HCEC 1CT (cell line): ENCODE measurements around the gene SHROOM1.

Experiments used
- DNase-seq: peaks from one replicate; pipeline ENCODE4 v3.0.0-alpha.2; 2017

The SHROOM1 gene

DNA sequence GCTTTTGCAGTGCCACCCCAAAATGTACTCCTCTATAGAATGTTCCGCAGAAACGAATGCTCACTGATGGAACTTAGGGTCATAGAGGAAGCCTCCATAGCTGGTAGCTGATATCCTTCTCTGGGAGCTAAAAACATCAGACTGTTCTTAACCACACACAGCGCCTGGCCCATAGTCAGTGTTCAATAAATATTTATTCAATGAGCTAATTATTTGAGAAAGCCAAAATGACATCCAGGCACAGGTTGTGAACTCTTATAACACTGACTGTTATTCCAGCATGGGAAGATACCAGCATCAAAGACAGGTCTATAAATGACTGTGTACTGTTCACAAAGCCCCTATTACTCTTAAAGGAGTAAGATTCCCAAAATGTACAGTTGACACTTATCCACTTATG, 22.9 kb upstream of the SHROOM1 start:
- no peak for DNase-seq

DNA sequence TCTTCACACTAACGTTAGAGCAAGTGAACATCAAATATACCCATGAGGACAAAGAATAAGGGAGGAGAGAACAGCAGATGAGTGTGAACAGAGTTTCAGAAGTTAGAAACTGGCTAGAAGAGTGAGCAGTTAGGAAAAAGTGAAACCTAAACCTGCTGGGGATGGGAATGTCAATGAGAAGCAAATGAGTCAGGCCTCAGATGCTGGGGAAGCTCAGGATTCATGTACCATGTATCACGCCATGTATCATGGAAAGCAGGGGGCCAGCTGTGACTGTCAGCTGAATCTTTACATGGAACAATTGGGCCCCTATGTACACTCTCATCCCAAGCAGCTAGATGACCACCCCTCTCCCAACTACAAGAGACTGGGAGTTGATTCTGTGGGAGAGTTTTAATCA, 19.6 kb upstream of the SHROOM1 start:
- peak; percentile 70 for DNase-seq

DNA sequence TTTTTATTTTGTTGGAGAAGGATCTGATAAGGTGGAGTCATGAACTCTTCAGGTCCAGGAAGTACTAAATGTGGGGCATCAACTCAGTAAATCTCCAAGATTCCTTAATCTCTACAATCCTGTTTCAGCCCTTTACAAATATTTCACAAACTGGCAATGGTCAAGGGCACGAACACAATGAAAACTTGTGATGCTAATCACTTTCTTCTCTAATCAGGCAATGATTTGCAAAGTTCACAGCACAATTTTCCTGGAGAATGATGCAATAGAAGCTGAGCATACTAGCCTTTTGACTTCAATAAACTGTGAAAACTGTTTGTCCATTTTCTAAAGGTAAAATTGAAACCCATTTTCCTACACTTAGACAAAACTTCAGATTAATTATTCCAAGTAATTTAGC, 18.9 kb upstream of the SHROOM1 start:
- DNase-seq = no peak

DNA sequence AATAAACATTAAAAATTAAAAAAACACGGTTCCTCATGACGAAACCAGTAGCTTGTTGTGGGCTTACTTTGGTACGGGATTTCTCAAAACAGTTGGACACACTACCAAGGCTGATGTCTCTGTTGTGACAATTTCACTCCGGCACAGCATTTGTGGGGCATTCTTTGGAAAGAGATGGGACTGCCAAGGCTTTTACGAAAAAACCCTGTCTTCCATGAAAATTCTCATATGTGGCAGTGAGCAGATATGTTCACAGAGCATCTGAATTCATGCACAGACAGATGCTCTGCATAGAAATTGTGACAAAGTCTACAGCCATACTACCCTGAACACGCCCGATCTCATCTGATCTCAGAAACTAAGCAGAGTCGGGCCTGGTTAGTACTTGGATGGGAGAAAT, 17.8 kb upstream of the SHROOM1 start:
- no peak for DNase-seq

DNA sequence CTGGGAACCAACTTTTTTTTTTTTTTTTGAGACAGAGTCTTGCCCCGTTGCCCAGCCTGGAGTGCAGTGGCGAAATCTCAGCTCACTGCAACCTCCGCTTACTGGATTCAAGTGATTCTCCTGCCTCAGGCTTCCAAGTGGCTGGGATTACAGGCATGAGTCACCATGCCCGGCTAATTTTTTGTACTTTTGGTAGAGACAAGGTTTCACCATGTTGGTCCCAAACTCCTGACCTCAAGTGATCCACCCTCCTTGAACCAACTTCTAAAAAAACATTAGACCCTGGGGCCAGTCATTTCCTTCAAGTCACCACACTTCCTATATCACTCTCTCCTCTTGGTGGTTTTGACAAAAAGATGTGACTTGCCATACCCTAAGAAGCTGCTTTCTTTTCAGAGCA, 10.9 kb upstream of the SHROOM1 start:
- DNase-seq = peak; percentile 38

DNA sequence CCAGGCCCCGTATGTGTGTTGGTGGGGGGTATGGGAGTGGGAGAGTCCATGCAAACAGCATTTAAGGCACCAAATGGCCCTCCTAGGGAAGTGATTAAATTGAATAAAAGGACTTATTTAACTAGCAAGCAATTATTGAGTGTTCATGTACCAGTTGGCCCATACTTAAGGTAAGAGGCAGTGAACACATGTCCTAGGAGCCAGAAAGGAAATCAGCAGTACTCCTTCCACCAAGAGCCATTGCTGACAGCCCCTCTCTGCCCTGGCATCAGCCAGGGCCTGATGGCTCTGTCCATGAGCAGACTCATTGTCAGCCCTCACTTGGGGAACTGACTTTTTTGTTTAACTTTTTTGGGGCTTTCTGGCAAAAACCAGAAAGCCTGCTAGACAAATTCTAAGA, 10.4 kb upstream of the SHROOM1 start:
- no peak for DNase-seq

DNA sequence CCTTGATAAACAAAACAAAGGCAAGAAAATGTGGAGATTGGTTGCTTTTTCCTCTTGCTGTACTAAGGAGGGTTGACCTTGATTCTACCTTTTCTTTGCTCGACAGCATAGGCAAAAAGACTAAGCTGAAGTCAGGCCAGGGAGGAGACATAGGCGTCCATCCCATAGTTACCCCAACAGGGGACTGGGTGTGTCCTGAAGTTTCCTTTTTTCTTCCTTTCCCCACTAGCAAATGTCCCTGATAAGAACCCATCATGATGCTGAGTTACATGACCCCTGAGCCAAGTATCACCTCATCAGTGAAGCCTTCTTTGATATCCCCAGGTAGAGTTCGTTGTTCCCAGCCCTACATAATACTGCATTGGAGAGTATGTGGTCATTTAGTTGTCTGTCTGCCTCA, 9.9 kb upstream of the SHROOM1 start:
- no peak for DNase-seq

DNA sequence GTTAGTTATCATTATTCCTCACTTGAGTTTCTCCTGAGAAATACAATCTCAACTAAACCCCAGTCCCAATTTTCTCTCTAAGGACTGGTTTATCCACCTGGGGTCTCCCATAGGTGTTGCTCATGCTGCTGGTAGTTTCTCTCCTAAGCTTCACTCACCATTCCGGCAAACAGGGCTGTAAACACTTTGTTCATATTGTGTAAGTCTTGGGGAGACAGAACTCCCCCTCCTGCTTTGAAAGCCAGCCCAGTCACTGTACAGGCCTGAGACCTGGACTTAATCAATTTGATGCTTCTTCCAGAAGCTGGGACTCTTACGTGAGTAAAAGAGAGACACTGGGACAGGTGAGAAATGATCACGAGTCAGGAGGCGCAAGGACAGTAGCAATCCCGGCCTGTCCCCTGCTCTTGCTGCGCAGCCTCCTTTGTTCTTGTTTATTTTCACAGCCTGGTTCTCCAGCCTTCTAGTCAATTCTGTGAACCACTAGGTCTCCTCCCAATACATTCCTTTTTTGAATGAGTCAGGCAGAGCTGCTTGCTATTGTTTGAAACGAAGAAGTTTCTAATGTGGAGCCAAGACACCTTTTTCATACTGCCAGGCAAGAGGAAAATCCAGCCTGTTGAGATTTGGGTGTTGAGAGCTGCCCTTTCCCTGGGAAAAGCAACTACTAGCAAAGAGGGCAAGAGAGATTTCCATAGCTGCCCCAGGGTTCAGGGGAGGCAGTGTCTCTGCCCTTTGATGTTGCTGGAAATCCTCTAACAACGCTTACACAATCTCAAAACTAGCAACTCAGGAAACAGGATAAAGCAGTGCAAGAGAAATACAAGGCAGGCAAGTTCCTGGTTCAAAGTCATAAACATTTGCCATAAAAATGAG, 9.2 kb upstream of the SHROOM1 start:
- DNase-seq = peak; percentile 49

DNA sequence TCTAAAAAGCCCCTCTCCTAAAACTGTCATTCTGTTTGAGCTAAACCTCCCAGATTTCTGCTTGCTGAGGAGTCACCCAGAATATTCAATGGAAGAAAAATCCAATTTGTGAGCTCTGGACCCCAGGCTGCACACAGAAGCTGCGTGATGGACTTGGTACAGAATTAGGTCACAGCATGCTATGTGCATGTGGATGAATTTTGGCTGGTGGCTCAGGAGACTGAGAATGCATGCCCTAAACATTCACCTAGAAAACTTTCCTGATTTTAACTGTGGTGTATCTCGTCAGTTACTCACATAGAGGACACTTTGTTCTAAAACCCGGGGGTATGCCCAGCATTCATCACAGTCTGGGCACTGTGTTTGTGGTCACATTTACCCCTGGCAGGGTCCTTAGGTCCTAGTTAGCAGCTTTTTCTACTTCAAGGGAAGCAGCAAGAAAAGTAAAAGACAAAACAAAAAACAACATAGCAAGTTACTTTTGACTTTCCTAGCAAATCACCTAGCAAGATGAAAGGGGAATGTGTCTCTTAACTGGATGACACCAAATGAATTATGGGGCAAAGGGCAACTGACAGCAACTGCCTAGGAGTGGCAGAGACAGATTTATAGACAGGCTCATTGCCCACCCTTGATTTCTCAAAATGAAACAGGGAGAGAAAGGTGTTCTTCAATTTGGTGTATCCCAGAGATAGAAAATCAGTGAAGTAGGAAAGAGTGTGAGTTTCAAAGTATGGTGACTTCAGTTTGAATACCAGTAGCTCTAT, 8.3 kb upstream of the SHROOM1 start:
- DNase-seq = no peak

DNA sequence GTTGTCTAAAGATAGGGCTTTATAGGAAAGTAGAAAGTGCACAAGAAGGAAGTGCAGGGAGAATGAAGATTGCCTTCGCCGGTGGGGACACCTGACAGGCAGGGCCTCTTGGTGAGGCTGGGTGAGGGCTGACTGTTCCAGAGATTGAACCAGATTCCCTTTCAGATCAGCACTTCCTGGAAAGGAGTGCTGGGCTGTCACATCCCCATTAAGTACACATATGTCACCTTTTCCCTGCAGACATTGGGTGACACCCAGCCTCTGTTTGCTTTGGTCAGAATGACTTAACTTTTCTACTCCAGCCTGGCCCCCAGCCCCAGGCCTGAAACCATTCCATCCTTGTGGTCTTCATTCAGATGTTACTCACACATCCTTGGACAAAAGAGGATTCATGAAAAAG, 7.4 kb upstream of the SHROOM1 start:
- DNase-seq = no peak

DNA sequence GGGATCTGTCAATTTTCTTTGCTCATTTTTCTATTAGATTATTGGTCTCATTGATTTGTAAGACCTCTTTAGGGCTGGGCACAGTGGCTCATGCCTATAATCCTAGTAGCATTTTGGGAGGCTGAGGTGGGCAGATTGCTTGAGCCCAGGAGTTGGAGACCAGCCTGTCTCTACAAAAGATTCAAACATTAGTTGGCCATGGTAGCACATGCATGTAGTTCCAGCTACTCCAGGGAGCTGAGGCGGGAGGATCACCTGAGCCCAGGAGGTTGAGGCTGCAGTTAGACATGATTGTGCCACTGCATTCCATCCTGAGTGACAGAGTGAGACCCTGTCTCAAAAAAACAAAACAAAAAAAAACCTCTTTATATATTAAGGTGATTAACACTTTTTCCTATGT, 6.4 kb upstream of the SHROOM1 start:
- no peak for DNase-seq

DNA sequence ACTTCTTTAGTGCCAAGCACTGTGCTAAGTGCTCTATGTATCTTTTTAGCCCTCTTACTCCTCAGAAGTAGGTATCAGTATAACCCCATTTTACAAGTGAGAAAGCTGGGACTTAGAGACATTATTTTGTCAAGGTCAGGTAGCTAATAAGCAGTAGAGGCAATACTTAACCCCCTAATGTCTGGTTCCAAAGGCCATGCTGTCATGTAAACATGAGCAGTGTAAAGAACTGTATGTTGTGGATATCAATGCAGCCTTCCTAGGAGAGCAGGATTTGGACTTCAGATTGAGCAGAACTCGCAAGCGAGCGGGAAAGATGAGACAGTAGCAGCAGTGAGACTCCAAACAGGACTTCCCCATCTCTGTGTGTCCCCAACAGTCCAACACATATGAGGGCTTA, 3.6 kb upstream of the SHROOM1 start:
- DNase-seq = no peak

DNA sequence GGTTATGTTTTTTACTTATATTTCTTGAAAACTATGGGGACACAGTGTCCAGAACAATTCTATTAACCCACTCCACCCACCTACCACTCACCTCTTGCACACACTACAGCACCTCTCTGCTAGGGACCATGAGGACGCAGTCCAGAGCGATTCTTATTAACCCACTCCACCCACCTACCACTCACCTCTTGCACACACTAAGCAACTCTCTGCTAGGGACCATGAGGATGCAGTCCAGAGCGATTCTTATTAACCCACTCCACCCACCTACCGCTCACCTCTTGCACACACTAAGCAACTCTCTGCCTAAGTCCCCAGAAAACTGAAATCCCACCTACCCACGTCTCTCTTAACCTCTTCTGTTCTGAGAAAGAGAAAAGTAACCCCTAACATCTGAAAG, 2.2 kb upstream of the SHROOM1 start:
- DNase-seq = no peak

DNA sequence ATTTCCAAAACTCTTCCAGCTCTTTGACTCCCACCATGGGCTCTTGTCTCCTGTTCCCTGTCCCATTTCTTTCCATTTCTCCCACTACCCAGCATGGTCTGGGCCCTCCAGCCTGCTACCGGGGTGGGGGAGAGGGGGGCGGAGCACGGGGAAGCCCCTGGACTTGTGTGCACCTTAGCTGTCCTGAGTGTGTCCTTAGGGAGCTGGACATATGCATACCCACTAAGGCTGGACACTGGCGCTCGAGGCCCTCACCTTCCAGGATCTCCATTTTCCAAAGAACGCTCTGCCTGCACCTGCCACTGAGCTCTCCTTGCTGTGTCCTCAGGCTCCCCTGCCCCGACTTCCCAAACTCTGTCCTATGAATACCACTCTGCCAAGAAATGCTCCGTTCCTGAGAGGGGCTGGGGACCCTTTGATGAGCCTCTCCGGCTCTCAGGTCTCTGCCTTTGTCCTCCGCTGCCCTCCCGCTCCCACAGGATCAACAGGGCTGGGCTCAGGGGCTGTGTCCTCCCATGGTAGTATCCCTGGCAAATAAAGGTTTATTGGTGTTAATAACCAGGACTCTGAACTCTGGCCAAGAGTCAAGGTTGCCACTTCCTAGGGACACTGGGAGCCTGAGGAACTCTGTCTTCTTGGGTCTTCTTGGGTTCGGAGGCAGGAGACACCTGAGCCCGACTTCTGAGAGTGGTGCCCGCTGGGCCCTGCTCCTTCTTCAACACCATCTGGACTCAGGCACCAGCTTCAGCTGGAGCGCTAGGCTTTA, 831 bp upstream of the SHROOM1 start:
- no peak for DNase-seq

DNA sequence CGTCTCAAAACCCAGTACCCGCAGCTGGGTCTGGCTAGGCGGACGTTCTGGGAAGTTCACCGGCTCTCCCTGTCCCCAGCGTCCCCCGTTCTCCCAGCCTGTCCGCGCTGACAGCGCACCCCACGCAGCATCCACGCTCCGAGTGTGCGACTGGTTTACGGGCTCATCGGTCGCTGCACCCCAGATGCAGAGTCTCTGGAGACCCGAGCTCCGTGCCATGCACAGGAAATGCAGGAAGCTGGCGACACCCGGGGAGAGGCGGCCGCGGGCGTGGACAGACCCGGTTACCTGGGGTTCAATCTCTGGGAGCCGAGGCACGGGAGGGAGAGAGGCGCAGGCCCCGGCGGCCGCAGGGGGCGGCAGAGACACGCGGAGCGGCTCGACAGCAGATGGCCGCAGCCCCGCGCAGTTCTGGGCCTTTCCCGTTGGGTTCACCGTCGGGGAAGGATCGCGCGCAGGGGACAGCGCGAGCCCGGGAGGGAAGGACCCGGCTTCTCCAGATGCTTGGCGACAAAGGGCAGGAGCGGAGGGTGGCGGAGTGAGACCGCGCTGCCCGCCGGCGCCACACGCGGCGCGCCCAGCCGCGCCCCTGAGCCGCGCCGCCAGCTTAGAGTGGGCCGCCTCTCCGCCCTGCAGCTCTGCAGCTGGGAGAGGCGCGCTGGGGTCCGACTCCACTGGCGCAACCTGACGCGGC, 558 bp downstream of the SHROOM1 start:
- DNase-seq = peak; percentile 71

DNA sequence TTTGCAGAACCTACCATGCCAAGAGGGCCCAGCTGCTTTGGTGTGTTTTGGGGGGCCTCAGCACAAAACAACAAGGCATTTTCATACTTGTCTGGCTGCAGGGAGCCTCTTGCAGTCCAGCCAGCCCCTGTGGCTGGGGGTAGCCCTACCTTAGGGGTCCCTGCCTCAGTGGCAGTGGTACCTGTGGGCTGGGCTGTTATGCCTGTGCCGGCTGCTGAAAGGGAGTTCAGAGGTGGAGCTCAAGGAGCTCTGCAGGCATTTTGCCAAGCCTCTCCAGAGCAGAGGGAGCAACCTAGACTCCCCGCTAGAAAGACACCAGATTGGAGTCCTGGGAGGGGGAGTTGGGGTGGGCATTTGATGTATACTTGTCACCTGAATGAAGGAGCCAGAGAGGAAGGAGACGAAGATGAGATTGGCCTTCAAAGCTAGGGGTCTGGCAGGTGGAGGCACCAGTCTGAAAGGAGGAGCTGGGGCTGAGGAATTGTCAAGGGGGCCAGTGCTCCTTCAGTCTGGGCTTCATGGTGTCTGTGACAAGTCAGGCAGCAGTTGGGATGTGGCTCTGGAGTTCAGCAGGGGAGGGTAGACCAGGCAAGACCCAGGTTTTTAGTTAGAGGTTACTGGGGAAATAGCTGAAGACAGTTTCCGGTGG, 1.5 kb downstream of the SHROOM1 start:
- DNase-seq = no peak

DNA sequence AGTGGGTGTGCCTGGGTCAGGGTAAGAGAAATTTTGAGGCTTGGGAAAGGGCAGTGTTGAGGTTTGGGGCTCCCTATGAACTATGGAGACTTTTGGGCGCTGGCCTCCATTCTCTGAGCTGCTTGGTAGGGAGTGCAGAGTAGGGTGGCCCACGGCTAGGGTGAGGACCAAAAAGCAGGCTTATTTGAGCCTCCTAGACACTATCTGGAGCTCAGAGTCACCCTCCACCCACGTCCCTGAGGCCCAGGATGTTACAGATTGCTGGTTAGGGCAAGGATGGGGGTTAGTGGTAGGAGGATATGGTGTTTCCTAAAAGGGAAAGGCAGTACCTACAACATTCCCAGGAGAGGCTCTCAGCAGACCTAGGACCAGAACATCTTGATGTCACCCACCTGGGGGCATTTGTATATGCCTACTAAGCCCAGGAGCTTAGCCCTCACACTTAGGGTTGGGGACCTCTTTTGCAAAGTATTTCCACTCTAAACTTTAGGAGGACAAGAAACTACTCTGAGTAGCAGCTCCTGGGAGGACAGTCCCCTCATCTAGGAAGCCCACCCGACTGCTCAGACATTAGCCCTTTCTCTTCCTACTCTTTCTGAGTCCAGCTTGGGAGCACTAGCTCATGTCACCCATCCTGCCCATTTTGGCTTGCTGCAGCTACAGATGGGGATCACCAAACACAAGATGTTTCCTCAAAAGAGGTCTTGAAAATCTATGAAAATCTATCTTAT, 2.3 kb downstream of the SHROOM1 start:
- DNase-seq = no peak

DNA sequence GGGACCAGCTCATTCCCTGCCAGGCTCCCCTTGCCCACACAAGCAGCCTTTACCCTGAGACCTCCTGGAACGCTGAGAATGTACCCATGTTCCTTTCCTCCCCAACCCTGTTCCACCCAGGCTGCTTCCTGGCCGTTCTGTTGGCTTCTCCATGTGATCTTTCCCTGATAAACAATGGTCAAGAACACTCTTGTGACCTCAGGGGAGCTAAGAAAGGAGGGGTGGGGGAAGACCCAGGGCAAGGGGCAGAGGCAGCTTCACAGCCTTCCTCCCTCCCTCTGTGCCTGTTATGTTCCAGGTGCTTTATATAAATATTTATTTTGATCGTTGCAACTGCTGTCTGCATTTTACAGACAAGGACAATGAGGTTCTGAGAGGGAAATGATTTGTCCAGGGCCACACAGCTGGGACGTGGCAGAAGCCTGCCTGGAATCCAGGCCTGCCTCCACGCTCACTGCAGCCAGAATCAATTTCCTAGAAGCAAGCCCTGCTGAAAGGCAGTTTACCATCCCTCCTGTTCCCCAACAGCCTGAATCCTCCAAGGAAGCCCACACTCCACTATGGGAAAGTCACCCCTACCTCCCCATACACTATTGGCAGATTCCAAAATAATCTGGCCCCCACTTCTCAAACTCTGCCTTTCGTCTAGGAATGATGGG, 3.9 kb downstream of the SHROOM1 start:
- no peak for DNase-seq

DNA sequence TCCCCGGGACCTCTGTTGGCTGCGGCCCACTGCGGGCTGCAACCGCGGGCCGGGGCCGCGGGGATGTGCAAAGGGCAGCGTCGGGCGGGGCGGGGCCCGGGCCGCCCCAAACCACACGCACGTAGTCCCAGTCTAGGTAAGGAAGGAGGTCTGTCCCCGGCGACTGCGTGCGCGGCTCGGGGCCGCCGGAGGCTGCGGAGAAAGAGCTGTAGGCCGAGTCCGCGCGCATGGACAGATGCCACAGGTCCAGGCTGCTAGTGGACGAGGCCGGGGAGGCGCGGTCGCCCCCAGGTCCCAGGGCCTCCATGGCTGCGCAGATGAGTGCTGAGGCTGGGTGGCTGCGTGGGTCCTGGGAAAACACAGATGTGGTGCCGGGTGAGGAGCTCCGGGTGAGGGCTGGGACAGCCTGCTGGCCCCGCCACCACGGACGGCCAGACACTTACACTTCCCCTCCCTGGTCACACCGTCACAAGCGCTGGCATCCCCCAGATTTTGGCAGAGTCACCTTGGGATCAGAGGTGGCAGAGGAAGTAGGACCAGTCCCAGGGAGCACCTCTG, 4.5 kb downstream of the SHROOM1 start:
- no peak for DNase-seq

DNA sequence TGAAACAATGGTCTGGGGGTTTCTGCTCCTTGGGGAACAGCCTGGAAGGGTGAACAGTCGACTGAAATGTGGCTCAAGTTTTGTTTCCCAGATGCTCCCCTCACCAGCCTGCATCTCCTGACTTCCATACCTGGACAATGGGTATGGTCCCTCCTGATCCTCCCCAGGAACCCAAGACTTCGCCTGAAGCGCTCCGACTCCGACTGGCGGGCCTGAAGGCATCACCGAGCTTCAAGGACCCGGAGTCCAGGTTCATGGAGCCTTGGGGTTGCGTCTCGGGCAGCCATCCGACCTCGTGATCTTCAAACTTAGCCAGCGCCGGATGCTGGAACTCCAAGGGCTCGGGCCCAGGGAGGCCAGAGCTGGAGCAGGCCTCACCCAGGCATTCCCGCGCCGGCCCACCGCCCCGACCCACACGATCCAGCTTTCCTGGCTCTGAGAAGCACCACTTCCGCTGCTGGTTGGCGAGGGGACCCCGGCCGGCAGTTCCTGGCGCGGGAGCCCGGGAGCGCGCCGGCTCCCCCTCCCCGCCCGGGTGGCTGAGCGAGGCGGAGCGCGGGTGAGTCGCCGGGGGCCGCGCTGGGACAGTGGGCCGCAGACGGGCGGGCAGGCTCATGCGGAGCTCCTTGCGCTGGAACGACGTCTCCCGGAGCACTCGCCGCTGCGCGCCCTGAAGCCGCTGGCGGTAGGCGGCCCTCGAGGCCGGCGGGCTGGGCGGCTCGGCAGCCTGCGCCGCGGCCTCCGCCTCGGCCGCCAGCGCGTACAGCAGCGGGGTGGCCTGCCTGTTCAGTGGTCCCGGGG, 5.2 kb downstream of the SHROOM1 start:
- DNase-seq = no peak
